GM12878 (cell line): ENCODE measurements around the gene LONP1.

ENCODE experiments used
- BACH1 ChIP-seq: fragments of 450-650 bp; IDR thresholded peaks from 2 replicates; pipeline ENCODE4 v1.6.1; 2017; ENCODE audit warnings: mild to moderate bottlenecking, borderline replicate concordance
- CTCF ChIP-seq, 3 experiments: IDR thresholded peaks in 2 of 3; conservative IDR thresholded peaks in 1 of 3; 2 replicates each; pipeline ENCODE4 v1.5.1; 2011; ENCODE audit warnings: low read depth in 3 of 3, low read length in 3 of 3, mild to moderate bottlenecking in 3 of 3, control low read depth in 2 of 3, moderate library complexity in 2 of 3, inconsistent platforms in 1 of 3, mixed read lengths in 1 of 3; ENCODE audit not compliant: control insufficient read depth in 2 of 3, insufficient read depth in 1 of 3; ENCODE audit errors: extremely low read depth in 1 of 3
- ELK1 ChIP-seq: IDR thresholded peaks from 2 replicates; pipeline ENCODE4 v1.6.1; 2012; ENCODE audit warnings: low read depth, low read length, improper control_type of control experiment
- FOXM1 ChIP-seq: IDR thresholded peaks from 2 replicates; pipeline ENCODE4 v1.6.1; 2012; ENCODE audit warnings: low read depth, mild to moderate bottlenecking, inconsistent platforms, low read length, moderate library complexity
- POLR2A ChIP-seq: IDR thresholded peaks from 2 replicates; pipeline ENCODE4 v1.6.1; 2011; ENCODE audit warnings: low read depth, mild to moderate bottlenecking, low read length
- SKIL ChIP-seq: fragments of 450-650 bp; IDR thresholded peaks from 2 replicates; pipeline ENCODE4 v1.6.1; 2017; ENCODE audit warnings: mild to moderate bottlenecking, low read depth, inconsistent platforms; ENCODE audit not compliant: poor library complexity, severe bottlenecking
- SUZ12 ChIP-seq: fragments of 200-600 bp; sonication (generic); IDR thresholded peaks from one replicate; pipeline ENCODE4 v1.6.1; 2018; ENCODE audit warnings: antibody characterized with exemption, mild to moderate bottlenecking; ENCODE audit not compliant: unreplicated experiment
- TAF1 ChIP-seq: IDR thresholded peaks from 2 replicates; pipeline ENCODE4 v1.6.1; 2011; ENCODE audit warnings: mild to moderate bottlenecking, low read depth, low read length, borderline replicate concordance
- ZNF274 ChIP-seq: IDR thresholded peaks from one replicate; pipeline ENCODE4 v1.8.0; 2011; ENCODE audit not compliant: insufficient read length, insufficient read depth
- TF ChIP-seq, protein P1 (sequence below): IDR thresholded peaks from 2 replicates; pipeline ENCODE4 v1.6.1; 2012; ENCODE audit warnings: low read depth, low read length, improper control_type of control experiment

GRCh38 chr19:5691822-5692722 is 27.9 kb downstream of the LONP1 start:
- TF ChIP-seq TAF1 (no peak), ZNF274 (no peak), SUZ12 (no peak), FOXM1 (0 out of 2 replicates have a peak, but pooled peaks have one; percentile 35), POLR2A (peak; percentile 64), SKIL (no peak), CTCF (IDR thresholded peaks at IDR 0.05 in 2 of 3, conservative IDR thresholded peaks at IDR 0.05 in 1 of 3; ENCODE audit: control insufficient read depth in 2 of 3, extremely low read depth in 1 of 3, insufficient read depth in 1 of 3, low read depth in 3 of 3, low read length in 3 of 3) (no peak), ELK1 (no peak), BACH1 (no peak)
- TF ChIP-seq, protein P1, sequence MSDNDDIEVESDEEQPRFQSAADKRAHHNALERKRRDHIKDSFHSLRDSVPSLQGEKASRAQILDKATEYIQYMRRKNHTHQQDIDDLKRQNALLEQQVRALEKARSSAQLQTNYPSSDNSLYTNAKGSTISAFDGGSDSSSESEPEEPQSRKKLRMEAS = no peak
